GM12873 (cell line): ENCODE results near the gene IFT27.

Experiments used
- TF ChIP-seq, protein P1 (sequence below): IDR thresholded peaks from 2 replicates; pipeline ENCODE4 v1.5.1; 2012; ENCODE audit warnings: low read depth, mild to moderate bottlenecking, moderate library complexity, low read length, control low read depth; ENCODE audit not compliant: insufficient read depth; ENCODE audit errors: missing control alignments

The IFT27 gene

GRCh38 chr22:36808721-36809344 lies 32.9 kb upstream of the IFT27 start:
- TF ChIP-seq, protein P1, sequence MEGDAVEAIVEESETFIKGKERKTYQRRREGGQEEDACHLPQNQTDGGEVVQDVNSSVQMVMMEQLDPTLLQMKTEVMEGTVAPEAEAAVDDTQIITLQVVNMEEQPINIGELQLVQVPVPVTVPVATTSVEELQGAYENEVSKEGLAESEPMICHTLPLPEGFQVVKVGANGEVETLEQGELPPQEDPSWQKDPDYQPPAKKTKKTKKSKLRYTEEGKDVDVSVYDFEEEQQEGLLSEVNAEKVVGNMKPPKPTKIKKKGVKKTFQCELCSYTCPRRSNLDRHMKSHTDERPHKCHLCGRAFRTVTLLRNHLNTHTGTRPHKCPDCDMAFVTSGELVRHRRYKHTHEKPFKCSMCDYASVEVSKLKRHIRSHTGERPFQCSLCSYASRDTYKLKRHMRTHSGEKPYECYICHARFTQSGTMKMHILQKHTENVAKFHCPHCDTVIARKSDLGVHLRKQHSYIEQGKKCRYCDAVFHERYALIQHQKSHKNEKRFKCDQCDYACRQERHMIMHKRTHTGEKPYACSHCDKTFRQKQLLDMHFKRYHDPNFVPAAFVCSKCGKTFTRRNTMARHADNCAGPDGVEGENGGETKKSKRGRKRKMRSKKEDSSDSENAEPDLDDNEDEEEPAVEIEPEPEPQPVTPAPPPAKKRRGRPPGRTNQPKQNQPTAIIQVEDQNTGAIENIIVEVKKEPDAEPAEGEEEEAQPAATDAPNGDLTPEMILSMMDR, result no peak

GRCh38 chr22:36807627-36808026 lies 31.7 kb upstream of the IFT27 start:
- TF ChIP-seq, protein P1, result no peak

- TF ChIP-seq, protein P1, result no peak
Observed at GRCh38 chr22:36806835-36807234, 30.9 kb upstream of the IFT27 start.

- TF ChIP-seq, protein P1, result no peak
Observed at GRCh38 chr22:36803358-36803757, 27.4 kb upstream of the IFT27 start.

DNA sequence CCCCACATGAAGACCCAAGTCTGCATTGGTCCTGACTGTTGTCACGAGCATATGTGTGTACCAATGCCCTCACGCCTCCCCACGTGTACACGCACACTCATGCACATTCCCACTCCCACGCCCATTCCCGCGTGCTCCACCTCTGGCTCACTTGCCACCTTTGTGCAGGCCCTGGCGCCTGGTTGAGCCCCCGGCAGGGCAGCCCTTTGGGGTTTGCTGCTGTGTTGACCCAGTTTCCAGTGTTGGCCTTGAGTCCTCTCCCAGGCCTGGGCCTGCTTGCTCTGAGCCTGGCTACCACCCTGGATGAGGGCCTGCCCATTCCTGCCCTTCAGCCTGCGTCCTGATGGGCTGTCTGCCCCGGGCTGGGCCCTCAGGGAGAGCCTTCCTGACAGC lies 22.8 kb upstream of the IFT27 start:
- TF ChIP-seq, protein P1, result no peak

GRCh38 chr22:36797911-36798673 lies 22.2 kb upstream of the IFT27 start:
- TF ChIP-seq, protein P1, result no peak

DNA sequence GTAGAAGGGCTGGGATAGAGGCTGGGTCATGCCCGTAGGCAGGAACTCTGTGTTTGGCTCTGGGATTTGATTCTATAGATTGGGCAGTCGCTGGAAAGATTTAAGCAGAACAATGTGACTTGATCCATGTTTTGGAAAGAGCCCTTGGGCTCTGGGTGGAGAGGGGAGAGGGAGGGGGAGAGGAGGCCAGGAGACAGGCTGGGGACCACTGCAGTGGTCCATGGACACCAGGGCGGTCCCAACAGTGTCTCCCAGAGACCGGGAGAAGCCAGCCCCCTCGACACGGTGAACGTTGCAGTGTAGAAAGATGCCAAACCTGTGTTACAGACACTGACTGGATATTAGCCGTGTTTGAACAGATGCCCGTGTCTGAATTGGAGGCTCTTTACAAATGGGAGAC lies 21.5 kb upstream of the IFT27 start:
- TF ChIP-seq, protein P1, result no peak
